GM21528 (cell line): ENCODE data around the gene LIPM.
A peak's percentile ranks its signal among the peaks of the same experiment; 100 is the strongest.
"Not testable (repeated sequence)": the region's sequence is repeated elsewhere in the genome, so short reads cannot be mapped to it uniquely, and the experiment has no call there.

Source experiments
- ATAC-seq: cut with Tn5 transposase; IDR thresholded peaks from one replicate; pipeline ENCODE4 v1.9.1; 2021; ENCODE audit warnings: mild to moderate bottlenecking, moderate library complexity; ENCODE audit not compliant: unreplicated experiment, low FRiP score

LIPM gene

DNA sequence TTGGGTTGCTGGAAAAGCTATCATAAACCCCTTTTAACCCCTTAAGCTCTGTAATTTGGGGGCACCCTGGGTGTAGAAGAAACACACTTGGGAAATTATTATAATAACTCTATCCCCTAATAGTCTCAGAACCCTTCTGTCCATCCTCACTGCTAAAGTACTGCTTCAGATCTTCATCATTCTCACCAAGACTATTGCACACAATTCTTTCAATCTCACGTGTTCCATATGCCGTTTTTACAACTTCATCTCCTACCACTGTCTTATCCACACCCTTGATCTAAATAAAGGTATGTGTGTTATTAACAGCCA is 33.3 kb downstream of the LIPM start:
- ATAC-seq: peak; percentile 9

GRCh38 chr10:88837632-88838031 is 35.1 kb downstream of the LIPM start:
- ATAC-seq: not testable (repeated sequence)

DNA sequence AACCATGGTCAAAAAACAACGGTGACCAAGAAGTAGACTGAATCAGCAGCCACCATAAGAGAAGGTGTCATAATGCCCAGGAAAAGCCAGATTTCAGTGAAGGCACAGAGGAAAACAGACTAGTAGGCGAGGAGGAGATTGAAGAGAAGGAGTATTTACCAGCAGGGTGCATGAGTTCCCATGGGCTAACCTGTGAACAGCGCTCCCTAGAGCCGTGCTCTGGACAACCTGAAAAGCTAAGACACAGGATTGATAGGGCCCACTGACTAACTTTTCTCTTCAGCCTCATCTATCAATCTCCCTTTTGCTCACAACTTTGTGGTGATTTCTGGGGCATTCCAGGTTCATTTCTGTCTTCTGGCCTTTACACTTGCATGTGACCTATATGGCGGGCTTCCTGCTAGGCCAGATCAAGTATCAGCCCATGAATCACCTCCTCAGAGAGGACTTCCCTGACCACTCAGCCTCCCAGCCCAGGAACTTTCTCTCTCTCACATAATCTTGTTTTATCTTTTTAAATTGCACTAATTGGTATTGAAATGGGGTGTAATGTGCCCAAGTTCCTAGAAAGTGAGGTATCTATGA is 36.3 kb downstream of the LIPM start:
- no peak for ATAC-seq

DNA sequence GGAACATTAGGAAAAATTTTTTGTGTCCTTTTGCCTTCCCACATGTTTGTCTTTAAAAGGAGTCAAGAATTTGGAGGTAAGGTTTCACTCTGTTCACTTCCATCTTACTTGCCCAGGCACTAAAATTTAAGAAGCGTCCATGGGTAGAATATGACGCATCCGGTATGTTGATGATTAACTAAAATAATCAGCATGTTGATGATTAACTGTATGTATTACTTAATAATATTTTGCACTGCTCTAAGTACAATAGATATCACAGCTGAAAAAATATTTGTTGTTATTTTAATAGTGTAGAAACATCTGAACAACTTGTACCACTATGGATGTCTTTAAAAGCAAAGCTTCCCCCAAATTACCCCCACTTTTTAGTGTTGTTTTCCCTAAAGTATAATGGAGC is 37.6 kb downstream of the LIPM start:
- ATAC-seq: no peak

DNA sequence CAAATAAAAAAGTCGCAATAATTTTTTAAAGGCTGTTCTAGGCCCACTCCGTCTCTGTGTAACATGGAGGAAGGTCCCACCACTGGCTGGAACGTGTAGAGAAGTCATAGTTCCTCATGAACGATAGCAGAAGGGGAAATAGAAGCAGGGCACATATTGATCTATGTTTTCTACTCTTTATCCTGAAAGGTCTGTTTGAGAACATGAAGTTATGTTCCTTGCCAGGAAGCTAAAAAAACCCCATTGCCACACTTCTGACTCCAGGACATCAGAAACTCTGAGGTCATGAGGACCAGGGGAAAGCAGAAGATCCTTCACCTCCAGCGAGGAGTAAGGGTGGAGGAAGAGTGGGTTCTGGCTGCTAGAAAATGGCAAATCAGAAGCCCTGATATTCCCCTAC is 38.4 kb downstream of the LIPM start:
- no peak for ATAC-seq

GRCh38 chr10:88841316-88842111 is 39.0 kb downstream of the LIPM start:
- no peak for ATAC-seq

DNA sequence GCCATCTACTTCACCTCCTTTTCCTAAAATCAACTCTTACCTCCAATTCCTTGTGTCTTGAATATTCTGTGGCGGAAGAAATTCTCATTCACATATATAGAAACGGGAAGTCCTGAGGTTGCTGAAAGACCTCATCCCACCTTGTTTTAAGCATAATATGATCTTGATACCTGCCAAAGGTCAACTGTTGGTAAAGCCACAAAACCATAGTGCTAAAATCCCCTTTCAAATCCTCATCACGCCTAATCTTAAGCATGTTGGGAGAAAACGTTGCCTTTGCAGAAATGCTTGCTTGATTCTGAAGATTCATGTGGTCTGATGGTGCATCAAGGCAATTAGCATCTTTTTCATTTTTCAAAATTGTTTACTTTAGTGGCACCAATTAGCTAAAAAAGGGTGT is 40.6 kb downstream of the LIPM start:
- no peak for ATAC-seq

GRCh38 chr10:88848499-88848898 is 46.0 kb downstream of the LIPM start:
- no peak for ATAC-seq

DNA sequence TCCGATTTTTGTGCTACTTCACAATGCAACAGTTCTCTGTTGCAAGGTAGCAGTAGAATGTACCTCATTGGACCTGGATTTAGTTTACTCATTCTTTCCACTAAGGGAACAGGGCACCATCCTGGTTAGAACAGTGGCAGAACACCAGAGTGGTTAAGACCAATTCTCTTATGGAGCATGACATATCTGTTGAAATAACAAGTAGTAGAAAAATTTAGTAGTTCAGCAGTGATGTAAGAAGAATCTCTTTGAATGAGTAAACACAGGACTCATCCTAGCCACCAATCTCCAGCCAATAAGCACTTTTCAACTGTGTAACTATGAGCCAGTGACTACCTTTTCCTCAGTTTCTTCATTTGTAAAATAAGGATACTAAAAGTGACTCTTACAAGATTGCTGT is 46.7 kb downstream of the LIPM start:
- no peak for ATAC-seq

- no peak for ATAC-seq
Measured at GRCh38 chr10:88850712-88851111, 48.2 kb downstream of the LIPM start.

DNA sequence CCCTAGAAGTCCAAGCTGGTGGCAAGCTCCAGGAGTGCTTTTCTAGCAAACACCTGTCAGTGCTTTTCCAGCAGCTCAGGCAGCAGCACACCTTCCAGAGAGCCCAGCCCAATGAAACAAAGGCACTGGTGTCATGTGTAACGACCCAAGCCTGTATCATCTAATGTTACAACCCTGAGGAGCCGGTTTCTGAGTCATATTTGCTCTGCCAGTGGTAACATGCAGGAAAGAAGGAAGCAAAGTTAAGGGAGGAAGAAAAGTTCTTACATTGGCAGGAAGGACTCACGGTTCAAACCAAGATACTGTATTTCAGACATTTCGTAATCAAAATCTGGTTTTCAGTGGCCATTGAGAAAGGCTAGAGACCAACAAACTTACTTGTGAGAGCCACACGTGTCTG is 49.2 kb downstream of the LIPM start, which contains the start of gene ANKRD22:
Gene ANKRD22, minus strand, starts transcription at position 139 of the 400 bp plus-strand sequence. CDS start 237 bp downstream, outside the sequence.
- no peak for ATAC-seq

- ATAC-seq: no peak
Measured at GRCh38 chr10:88852327-88852726, 49.8 kb downstream of the LIPM start.

GRCh38 chr10:88853155-88853881 is 50.8 kb downstream of the LIPM start:
- ATAC-seq: no peak

GRCh38 chr10:88854684-88855083 is 52.2 kb downstream of the LIPM start:
- ATAC-seq: no peak

GRCh38 chr10:88857831-88858230 is 55.3 kb downstream of the LIPM start:
- ATAC-seq: no peak

DNA sequence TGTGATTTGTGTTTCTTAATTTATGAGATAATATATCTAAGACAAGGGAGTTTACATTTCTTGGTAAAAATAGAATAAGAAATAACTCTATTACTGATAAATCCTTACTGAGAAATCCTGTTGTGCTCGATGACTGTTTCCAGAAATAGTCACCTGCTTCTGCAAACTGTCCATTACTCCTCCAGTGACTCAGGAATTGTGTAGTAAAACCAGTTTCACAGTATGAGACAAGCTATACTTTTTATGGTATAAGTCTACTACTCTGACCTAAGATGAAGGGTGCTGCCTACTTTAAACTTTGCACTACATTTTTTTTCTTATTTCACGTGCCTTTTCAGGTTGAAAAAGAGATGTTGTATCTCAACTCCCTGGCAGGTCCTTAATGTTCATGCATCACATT is 56.0 kb downstream of the LIPM start:
- ATAC-seq: no peak

DNA sequence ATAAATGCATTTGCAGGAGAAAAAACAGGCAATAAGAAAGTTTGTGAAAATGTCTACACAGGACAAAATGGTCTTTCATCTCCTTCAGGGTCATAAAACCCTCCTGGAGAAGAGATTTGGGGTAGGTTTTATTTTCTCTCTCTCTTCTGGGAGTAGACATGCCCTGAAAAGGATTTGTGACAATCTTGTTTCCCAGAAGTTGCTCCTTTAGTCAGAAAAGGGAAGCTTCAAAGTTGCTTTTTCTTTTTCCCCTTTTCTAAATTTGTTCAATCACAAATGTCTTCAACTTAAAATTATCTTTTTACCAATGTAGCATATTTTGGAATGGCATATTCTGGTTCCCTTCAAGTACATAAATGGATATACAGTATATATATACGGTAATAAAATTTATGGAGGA is 58.5 kb downstream of the LIPM start:
- no peak for ATAC-seq

GRCh38 chr10:88865281-88865876 is 62.8 kb downstream of the LIPM start:
- ATAC-seq: no peak

DNA sequence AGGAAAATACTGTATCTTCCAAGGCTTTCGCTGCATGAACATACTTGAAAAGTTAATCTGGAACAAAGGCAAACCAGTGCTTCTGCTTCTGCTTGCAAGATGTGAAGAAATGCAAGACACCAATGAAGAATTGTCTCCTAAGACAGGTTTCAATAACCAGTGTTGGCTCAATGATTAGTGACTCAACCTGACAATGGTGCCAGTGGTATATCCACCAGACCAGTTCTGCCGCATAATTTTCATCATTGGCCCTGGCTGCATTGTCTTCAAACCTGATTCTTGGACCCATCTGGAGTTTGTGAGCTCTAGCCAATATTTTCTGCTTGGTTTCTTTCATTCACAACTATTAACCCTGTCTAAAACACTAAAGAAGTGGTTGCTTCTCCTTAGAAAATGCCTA is 63.9 kb downstream of the LIPM start:
- no peak for ATAC-seq

DNA sequence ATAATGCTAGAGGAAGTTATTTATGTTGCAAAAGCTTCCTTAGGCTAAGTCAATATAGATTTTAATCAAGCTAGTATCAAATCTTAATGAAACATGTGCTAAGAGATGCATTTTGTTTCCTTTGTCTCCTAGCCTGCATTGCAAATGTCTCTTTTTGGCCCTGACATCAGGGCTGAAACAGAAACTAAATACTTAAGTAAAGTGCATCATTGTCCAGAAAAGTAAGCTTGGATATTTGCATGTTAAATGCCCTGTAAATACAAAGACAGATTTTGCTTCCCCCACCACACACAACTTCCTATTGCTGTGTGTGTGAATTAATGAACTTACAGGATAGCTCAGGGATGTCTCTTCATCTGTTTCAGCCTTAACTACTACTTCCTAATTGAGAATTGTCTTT is 67.6 kb downstream of the LIPM start:
- no peak for ATAC-seq
